Astrocyte (in vitro differentiated cells and primary cell): ENCODE data around the gene TTLL8. TPM values are rescaled to one million over a fixed set of nuclear protein-coding genes. Genes with fewer than 3 reads are reported as not detected.

Experiments used
- DNase-seq: peaks from one replicate; pipeline ENCODE4 v3.0.0-alpha.2; 2010; ENCODE audit warnings: low read depth
- FAIRE-seq: peaks from 2 replicates; lab custom pipeline; 2011; peaks lifted over from hg19 to GRCh38; lab: Jason Lieb, UNC
- H2AFZ ChIP-seq: 2 replicates; pipeline ENCODE4 v1.6.0; 2012; ENCODE audit warnings: low read depth, low read length, inconsistent platforms
- H3K27ac ChIP-seq: 2 replicates; pipeline ENCODE4 v1.5.1; 2011; ENCODE audit warnings: low read depth, low read length, inconsistent platforms
- H3K27me3 ChIP-seq: 2 replicates; pipeline ENCODE4 v1.6.0; 2011; ENCODE audit warnings: low read length, inconsistent platforms; ENCODE audit not compliant: insufficient read depth
- H3K36me3 ChIP-seq: 2 replicates; pipeline ENCODE4 v1.5.1; 2011; ENCODE audit warnings: low read length, inconsistent platforms; ENCODE audit not compliant: insufficient read depth
- H3K4me1 ChIP-seq: 2 replicates; pipeline ENCODE4 v1.5.1; 2011; ENCODE audit warnings: low read length, inconsistent platforms; ENCODE audit not compliant: insufficient read depth
- H3K4me2 ChIP-seq: 2 replicates; pipeline ENCODE4 v1.6.0; 2012; ENCODE audit warnings: low read length, inconsistent platforms
- H3K4me3 ChIP-seq: 2 replicates; pipeline ENCODE4 v1.5.1; 2011; ENCODE audit warnings: low read depth, mild to moderate bottlenecking, low read length, inconsistent platforms; ENCODE audit not compliant: insufficient read depth
- H3K79me2 ChIP-seq: 2 replicates; pipeline ENCODE4 v1.6.0; 2012; ENCODE audit warnings: mild to moderate bottlenecking, low read length, inconsistent platforms; ENCODE audit not compliant: insufficient read depth
- H3K9ac ChIP-seq: 2 replicates; pipeline ENCODE4 v1.6.0; 2012; ENCODE audit warnings: mild to moderate bottlenecking, low read length, inconsistent platforms
- H3K9me3 ChIP-seq: 2 replicates; pipeline ENCODE4 v1.5.1; 2012; ENCODE audit warnings: low read depth, mild to moderate bottlenecking, low read length, inconsistent platforms; ENCODE audit not compliant: insufficient read depth
- H4K20me1 ChIP-seq: 2 replicates; pipeline ENCODE4 v1.6.0; 2012; ENCODE audit warnings: low read length, inconsistent platforms; ENCODE audit not compliant: insufficient read depth
- H3K27ac Mint-ChIP-seq: one replicate; pipeline ENCODE4 v1.8.0; 2021; ENCODE audit warnings: mild to moderate bottlenecking, mixed read lengths; ENCODE audit not compliant: unreplicated experiment
- H3K27me3 Mint-ChIP-seq: one replicate; pipeline ENCODE4 v1.8.0; 2021; ENCODE audit warnings: low read depth, mixed read lengths; ENCODE audit not compliant: unreplicated experiment
- H3K36me3 Mint-ChIP-seq: one replicate; pipeline ENCODE4 v1.8.0; 2021; ENCODE audit warnings: low read depth, mixed read lengths; ENCODE audit not compliant: unreplicated experiment
- H3K4me1 Mint-ChIP-seq: one replicate; pipeline ENCODE4 v1.8.0; 2021; ENCODE audit warnings: low read depth, mixed read lengths; ENCODE audit not compliant: unreplicated experiment
- H3K4me3 Mint-ChIP-seq: one replicate; pipeline ENCODE4 v1.8.0; 2021; ENCODE audit warnings: mild to moderate bottlenecking, moderate library complexity, mixed read lengths; ENCODE audit not compliant: unreplicated experiment
- H3K9me3 Mint-ChIP-seq: one replicate; pipeline ENCODE4 v1.8.0; 2021; ENCODE audit warnings: mild to moderate bottlenecking, mixed read lengths; ENCODE audit not compliant: unreplicated experiment
- EZH2 ChIP-seq: IDR thresholded peaks from 2 replicates; pipeline ENCODE4 v1.6.1; 2012; ENCODE audit warnings: mild to moderate bottlenecking, low read length, inconsistent platforms; ENCODE audit not compliant: insufficient read depth
- total RNA-seq: library from RNA; stranded (reverse); gene quantifications from 2 replicates; pipeline ENCODE4 v1.2.1, GENCODE V29; 2021
- TF ChIP-seq, protein P1 (sequence below): IDR thresholded peaks from 2 replicates; pipeline ENCODE4 v1.5.1; 2011; ENCODE audit warnings: low read depth, mild to moderate bottlenecking, inconsistent platforms, low read length, moderate library complexity; ENCODE audit not compliant: insufficient read depth

TTLL8 gene
- total RNA-seq, 1 donor from 2014 or later, result not detected

DNA sequence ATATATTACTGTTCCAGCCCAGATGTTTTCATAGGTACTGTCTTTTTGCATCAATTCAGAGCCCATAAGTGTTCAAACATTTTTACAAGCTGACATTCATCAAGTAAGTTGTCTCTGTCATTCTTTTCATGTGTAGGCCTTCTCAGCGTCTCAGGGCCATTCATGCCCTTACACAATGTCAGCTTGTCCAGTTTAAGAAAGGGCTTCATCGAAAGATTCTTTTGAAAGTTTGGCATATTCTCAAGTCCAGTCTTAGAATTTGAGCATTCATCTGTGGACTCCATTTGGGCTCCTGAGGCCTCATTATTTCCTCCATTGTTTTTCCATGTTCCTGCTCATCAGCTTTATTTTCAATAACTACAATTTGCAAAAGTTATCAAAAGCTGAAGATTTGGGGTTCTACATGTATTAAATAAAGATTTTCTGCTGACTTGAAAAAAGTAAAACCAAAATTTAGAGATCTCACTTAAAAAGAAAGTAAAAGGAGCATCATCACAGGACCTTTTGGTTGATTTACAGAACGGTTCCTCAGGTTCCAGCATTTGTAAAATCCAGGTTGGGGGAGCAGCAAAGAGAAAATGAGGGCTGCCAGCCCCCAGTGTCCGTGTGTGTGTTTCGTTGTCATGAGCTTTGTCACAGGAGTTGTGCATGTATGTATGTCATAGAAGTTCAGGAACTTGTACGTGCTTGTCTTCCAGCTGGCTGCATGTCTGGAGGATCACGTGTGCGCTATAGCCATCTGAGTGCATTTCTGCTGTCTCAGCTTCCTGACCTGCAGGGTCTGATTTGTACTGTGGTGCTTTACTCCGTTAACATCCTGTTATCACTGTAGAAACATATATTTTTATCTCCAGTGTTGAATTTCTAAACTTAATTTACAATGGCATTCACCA is 47.4 kb upstream of the TTLL8 start:
- H3K4me1 Mint-ChIP-seq, result peaks cover 3% of the 10 kb centered on the region
- H3K36me3 Mint-ChIP-seq, result peaks cover 2% of the 10 kb centered on the region
- Histone ChIP-seq H3K27me3 (peaks cover 4% of the 10 kb centered on the region), H3K4me3 (no peak overlapping the region), H4K20me1 (no peaks in the 10 kb centered on the region), H3K4me1 (no peaks in the 10 kb centered on the region), H3K79me2 (no peaks in the 10 kb centered on the region), H3K9ac (no peak overlapping the region), H3K27ac (no peak overlapping the region), H2AFZ (peak overlapping the region; percentile 32), H3K36me3 (no peaks in the 10 kb centered on the region), H3K4me2 (no peak overlapping the region), H3K9me3 (no peaks in the 10 kb centered on the region)
- no peak overlapping the region for H3K27ac Mint-ChIP-seq
- no peak overlapping the region for H3K4me3 Mint-ChIP-seq
- FAIRE-seq (no peak), DNase-seq (no peak)
- no peak for TF ChIP-seq EZH2
- TF ChIP-seq, protein P1, sequence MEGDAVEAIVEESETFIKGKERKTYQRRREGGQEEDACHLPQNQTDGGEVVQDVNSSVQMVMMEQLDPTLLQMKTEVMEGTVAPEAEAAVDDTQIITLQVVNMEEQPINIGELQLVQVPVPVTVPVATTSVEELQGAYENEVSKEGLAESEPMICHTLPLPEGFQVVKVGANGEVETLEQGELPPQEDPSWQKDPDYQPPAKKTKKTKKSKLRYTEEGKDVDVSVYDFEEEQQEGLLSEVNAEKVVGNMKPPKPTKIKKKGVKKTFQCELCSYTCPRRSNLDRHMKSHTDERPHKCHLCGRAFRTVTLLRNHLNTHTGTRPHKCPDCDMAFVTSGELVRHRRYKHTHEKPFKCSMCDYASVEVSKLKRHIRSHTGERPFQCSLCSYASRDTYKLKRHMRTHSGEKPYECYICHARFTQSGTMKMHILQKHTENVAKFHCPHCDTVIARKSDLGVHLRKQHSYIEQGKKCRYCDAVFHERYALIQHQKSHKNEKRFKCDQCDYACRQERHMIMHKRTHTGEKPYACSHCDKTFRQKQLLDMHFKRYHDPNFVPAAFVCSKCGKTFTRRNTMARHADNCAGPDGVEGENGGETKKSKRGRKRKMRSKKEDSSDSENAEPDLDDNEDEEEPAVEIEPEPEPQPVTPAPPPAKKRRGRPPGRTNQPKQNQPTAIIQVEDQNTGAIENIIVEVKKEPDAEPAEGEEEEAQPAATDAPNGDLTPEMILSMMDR, result no peak
- no peaks in the 10 kb centered on the region for H3K9me3 Mint-ChIP-seq
- peaks cover 5% of the 10 kb centered on the region for H3K27me3 Mint-ChIP-seq

DNA sequence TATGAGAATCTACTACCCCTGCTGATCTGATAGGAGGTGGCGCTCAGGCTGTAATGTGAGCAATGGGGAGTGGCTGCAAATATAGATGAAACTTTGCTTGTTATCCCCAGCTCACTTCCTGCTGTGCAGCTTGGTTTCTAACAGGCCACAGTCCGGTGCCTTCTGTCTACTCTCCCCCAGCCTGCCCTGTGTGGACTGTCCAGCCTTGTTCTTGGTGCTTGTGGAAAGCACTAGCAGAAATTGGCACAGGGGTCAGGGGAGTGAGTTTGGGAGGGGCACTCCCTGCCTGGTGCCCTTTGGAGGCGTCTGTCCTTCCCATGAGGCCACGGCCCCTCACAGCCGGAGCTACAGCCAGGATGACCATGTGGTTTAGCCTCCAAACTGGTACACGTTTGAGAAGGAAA is 46.0 kb upstream of the TTLL8 start:
- Mint-ChIP-seq H3K27ac (no peak overlapping the region), H3K9me3 (no peaks in the 10 kb centered on the region), H3K36me3 (peaks cover 2% of the 10 kb centered on the region), H3K4me3 (no peak overlapping the region), H3K27me3 (peaks cover 5% of the 10 kb centered on the region), H3K4me1 (peaks cover 3% of the 10 kb centered on the region)
- Histone ChIP-seq H3K4me2 (no peak overlapping the region), H3K27ac (no peak overlapping the region), H3K27me3 (peaks cover 4% of the 10 kb centered on the region), H3K79me2 (no peaks in the 10 kb centered on the region), H3K36me3 (no peaks in the 10 kb centered on the region), H2AFZ (peak overlapping the region; percentile 58), H3K9ac (no peak overlapping the region), H3K4me3 (no peak overlapping the region), H3K9me3 (no peaks in the 10 kb centered on the region), H3K4me1 (no peaks in the 10 kb centered on the region), H4K20me1 (no peaks in the 10 kb centered on the region)
- TF ChIP-seq EZH2, result no peak
- TF ChIP-seq, protein P1, result no peak
- FAIRE-seq (no peak), DNase-seq (no peak)

DNA sequence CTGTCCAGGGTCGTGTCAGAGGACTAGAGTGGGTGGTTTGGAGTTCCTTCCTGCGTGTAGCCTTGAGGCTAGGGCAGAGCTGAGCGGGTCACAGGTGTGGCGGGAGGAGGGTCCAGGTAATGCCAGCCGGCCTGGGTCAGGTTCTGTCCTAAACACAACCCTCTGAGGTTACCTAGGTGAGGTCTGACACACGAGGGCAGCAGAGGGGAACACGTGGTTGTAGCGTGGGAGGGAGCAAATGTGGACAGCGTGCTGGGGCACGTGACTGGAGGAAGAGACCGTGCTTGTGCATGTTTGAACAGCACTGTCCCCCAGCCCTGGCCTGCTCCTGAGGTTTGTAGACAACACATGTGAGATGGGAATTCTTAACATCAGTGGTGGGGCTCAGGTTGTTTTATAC is 44.8 kb upstream of the TTLL8 start:
- Histone ChIP-seq H3K9me3 (no peaks in the 10 kb centered on the region), H3K4me3 (no peak overlapping the region), H3K4me2 (no peak overlapping the region), H3K79me2 (no peaks in the 10 kb centered on the region), H4K20me1 (no peaks in the 10 kb centered on the region), H2AFZ (no peak overlapping the region), H3K36me3 (no peaks in the 10 kb centered on the region), H3K27me3 (peaks cover 4% of the 10 kb centered on the region), H3K27ac (no peak overlapping the region), H3K9ac (no peak overlapping the region), H3K4me1 (no peaks in the 10 kb centered on the region)
- TF ChIP-seq, protein P1, result no peak
- no peak for TF ChIP-seq EZH2
- DNase-seq, result no peak
- Mint-ChIP-seq H3K27me3 (peaks cover 5% of the 10 kb centered on the region), H3K27ac (no peak overlapping the region), H3K4me1 (peaks cover 3% of the 10 kb centered on the region), H3K4me3 (no peak overlapping the region), H3K36me3 (peaks cover 2% of the 10 kb centered on the region), H3K9me3 (no peaks in the 10 kb centered on the region)
- no peak for FAIRE-seq
